Measurements from ENCODE around the gene CDH1.

The CDH1 gene

GRCh38 chr16:68732042-68732680 is 4.9 kb upstream of the CDH1 start:
- no peak for DNase-seq (ENCODE audit: low read depth)

- no peak for DNase-seq (ENCODE audit: low read depth)
These were observed 4.2 kb upstream of the CDH1 start for GRCh38 chr16:68732741-68733399.

GRCh38 chr16:68733570-68733969 is 3.5 kb upstream of the CDH1 start:
- no peak for DNase-seq (ENCODE audit: low read depth)

DNA sequence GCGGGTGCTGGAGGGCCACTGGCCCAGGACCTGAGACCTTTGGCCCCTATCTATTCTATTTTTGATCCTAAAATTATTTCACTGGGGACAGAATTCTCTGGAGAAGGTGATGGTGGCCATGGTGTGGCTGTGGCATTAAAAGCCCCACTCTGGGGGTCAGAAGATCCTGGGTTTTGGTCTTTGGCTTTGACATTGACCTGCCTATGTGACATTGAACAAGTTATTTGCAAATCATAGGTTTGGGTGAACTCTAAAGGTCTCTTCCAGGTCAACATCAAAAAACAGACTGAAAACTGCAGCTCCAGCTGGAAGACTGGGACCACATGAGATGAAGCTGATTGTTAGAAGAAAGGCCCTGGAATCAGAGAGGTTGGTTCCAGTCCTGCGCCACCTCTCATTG is 2.3 kb upstream of the CDH1 start:
- DNase-seq (ENCODE audit: low read depth) = no peak

DNA sequence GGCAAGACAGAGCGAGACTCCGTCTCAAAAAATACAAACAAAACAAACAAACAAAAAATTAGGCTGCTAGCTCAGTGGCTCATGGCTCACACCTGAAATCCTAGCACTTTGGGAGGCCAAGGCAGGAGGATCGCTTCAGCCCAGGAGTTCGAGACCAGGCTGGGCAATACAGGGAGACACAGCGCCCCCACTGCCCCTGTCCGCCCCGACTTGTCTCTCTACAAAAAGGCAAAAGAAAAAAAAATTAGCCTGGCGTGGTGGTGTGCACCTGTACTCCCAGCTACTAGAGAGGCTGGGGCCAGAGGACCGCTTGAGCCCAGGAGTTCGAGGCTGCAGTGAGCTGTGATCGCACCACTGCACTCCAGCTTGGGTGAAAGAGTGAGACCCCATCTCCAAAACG is 531 bp upstream of the CDH1 start:
- no peak for DNase-seq (ENCODE audit: low read depth)

GRCh38 chr16:68737730-68738629 is 888 bp downstream of the CDH1 start:
- DNase-seq (ENCODE audit: low read depth) = no peak

- DNase-seq (ENCODE audit: low read depth) = no peak
These were observed 3.0 kb downstream of the CDH1 start for GRCh38 chr16:68739964-68740627.

DNA sequence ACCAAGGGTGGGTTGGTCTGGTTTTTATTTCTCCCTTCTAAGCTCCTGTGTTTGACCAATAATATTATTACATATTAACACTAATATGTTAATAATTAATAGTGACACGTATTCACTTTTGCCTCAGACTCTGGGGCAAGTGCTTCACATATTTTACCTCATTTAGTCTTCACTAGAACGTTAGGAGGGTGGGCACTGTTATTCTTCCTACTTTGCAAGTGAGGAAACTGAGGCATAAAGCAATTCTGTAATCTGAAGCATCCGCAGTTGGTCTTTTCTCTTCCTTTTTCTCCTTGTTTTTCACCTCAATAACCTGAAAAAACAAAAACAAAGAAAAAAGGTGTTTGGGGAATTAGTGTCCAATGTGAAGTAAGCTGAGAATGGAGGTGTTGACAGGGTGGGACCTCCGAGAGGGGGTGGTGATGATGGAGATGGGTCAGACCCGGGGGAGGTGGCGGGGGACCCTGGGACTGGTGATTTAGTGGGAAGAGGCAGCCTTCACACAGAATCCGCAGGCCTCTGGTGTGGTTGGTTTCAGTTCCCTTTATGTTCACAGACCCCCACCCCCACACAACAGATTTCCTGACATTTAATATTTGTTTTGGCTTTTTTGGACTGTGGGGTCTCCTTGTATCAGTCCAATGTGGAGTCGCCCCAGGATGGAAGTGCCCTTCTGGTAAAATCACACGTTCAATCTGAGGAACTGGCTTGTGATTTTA is 3.7 kb downstream of the CDH1 start:
- no peak for DNase-seq (ENCODE audit: low read depth)

DNA sequence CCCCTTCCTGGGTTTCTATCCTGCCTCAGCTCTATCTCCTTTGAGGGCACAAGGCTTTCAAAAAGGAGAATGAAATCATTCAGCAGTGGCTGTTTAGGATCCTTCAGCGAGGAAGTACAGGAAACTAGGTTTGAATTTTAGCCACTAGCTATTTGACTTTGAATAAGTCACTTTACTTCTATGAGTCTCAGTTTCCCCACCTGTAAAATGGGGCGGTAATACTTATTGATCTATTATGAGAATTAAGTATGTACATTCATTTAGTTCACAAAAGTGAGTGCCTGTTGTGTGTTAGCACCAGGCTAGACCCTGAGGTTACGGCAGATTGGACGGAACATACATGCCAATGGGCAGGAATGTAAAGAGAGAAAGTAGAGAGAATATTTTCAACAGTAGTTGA is 6.6 kb downstream of the CDH1 start:
- DNase-seq (ENCODE audit: low read depth) = no peak

DNA sequence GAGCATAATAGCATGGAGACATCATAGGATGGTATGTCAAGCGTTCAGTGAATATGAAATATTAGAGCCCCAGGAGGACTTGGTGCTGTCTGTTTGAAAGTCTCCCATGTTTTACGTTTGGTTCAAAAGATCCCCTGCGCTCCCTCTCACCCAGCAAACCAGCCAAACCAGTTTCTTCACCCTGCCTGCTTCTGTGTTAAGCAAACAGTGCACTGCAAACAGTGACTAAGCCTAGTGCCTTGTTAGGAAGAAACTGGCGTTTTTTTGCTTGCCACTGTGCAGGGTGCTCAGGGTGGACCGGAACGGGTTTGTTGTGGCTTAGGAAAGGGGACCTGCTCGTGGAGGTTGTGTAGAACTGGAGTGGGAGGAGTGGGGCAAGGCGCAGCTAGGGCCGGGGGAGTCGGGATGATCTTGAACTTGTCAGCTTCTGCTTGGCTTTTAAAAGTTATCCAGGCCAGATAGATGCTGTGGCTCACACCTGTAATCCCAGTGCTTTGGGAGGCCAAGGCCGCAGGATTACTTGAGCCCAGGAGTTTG is 7.7 kb downstream of the CDH1 start:
- DNase-seq (ENCODE audit: low read depth) = no peak

GRCh38 chr16:68746951-68747350 is 9.9 kb downstream of the CDH1 start:
- DNase-seq (ENCODE audit: low read depth) = no peak

DNA sequence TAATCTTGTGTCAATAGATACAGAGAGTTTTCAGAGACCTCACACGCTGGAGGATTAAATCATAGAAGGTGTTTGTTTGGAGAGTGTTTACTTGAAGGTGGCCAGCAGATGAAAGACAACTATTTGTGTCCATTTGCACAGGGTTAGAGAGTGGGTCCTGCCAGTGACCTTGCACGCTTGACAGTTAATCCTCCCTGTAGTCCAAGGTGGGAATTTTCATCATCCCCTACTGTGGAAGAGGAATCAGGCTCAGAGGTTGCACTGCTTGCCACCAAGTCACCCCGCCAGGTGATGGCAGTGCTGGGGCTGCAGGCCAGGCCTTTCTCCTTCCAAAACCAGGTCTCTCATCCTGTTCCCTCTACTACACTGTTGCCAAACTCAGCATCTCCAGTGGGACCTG is 12.3 kb downstream of the CDH1 start:
- DNase-seq (ENCODE audit: low read depth) = no peak

DNA sequence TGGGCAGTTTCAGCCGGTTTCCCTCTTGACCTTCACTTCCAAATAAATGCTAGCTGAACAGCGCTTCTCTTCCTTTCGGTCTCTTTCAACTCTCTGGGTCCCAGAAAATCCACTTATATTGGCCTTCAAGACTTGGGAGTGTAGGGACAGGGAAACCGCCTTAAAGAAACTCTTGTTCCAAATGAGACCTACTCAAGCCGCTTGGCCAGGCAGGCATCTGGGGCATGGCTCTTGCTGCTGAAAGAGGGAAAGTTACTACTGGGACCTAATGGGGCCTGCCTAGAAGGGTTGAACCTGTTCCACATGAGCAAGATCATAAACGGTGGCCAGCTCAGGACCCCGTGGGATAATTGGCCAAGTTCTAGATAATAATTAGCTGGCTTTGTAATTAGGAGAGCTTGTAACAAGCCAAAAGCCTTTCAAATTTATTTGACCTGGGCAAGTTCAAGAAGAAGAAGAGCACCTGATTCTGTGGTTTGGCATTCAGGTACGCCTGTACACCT is 13.2 kb downstream of the CDH1 start:
- no peak for DNase-seq (ENCODE audit: low read depth)

GRCh38 chr16:68751160-68751559 is 14.1 kb downstream of the CDH1 start:
- DNase-seq (ENCODE audit: low read depth) = no peak

GRCh38 chr16:68752602-68753001 is 15.5 kb downstream of the CDH1 start:
- DNase-seq (ENCODE audit: low read depth) = peak; percentile 14

- DNase-seq (ENCODE audit: low read depth) = no peak
These were observed 17.1 kb downstream of the CDH1 start for GRCh38 chr16:68754084-68754792.

DNA sequence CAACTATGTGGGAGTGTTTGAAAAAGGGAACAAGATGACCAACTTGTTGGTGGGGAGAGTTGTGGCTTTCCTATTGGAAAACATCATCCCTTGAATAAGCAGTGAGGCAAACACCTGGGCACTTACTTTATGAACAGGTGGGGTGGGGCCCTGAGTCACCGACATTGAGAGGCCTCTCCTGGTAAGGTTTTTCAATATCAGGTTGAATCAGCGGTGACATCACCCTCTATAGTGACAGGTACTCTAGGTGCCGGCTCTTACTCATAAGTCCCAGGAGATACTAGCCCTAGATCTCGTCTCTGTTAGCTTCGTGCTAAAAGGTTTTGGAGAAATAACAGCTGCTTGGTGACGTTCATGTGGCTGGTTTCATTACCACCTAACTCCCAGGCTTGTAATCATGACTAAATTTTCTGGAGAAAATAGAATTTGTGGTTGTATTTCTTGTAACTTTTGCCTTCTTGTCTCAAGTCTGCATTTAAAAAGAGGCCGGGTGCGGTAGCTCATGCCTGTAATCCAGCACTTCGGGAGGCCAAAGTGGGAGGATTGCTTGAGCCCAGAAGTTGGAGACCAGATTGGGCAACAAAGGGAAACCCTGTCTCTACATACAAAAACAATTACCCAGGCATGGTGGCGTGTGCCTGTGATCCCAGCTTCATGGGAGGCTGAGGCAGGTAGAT is 19.3 kb downstream of the CDH1 start:
- peak; percentile 37 for DNase-seq (ENCODE audit: low read depth)

- DNase-seq (ENCODE audit: low read depth) = no peak
These were observed 20.5 kb downstream of the CDH1 start for GRCh38 chr16:68757625-68757935.

DNA sequence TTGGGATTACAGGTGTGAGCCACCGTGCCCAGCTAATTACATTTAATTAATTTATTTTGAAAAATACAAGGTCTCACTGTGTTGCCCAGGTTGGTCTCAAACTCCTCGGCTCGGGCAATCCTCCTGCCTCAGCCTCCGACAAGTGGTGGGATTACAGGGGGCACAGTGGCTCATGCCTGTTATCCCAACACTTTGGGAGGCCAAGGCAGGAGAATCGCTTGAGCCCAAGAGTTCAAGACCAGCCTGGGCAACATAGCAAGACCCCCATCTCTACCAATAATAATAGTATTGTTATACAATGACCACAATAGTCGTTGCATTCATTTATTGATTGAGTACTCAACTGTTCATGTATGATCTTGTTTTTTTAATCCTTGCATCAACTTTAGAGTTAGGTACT is 22.0 kb downstream of the CDH1 start:
- no peak for DNase-seq (ENCODE audit: low read depth)

- peak; percentile 8 for DNase-seq (ENCODE audit: low read depth)
These were observed 23.7 kb downstream of the CDH1 start for GRCh38 chr16:68760671-68761275.
